GM12878 (cell line): ENCODE data around the gene COL18A1. TPM values are rescaled to one million over a fixed set of nuclear protein-coding genes. Genes with fewer than 3 reads are reported as not detected.

ENCODE experiments used
- ATAC-seq: fragments of 200-7000 bp; cut with Tn5 transposase; 3 replicates; pipeline ENCODE4 v1.9.1; 2020; ENCODE audit warnings: mild to moderate bottlenecking, moderate library complexity
- BruUV-seq: library from RNA; stranded (reverse); fragments of 400-500 nt; replicated peaks from 2 replicates; lab custom pipeline; 2021; lab: Mats Ljungman, UMichigan
- CTCF ChIA-PET: fragments of 300-600 bp; sonication (Branson Sonifier 250); formaldehyde crosslinking; extraction: SDS; loops from one replicate; lab custom pipeline; 2021; ENCODE audit warnings: inconsistent platforms; lab: Yijun Ruan, JAX
- POLR2A ChIA-PET: fragments of 350-600 bp; formaldehyde crosslinking; extraction: SDS; loops from one replicate; lab custom pipeline; 2021; ENCODE audit warnings: inconsistent platforms; lab: Charles Lee
- RAD21 ChIA-PET: fragments of 300-600 bp; sonication (Branson Sonifier 250); formaldehyde crosslinking; loops from one replicate; lab custom pipeline; 2023; ENCODE audit warnings: antibody characterized with exemption; ENCODE audit not compliant: unreplicated experiment; lab: Charles Lee
- SMC1A ChIA-PET: fragments of 300-600 bp; sonication (Branson Sonifier 250); formaldehyde crosslinking; loops from one replicate; lab custom pipeline; 2023; ENCODE audit not compliant: unreplicated experiment, uncharacterized antibody; lab: Charles Lee
- DNase-seq: peaks from one replicate; pipeline ENCODE4 v3.0.0-alpha.2; 2011; ENCODE audit warnings: low read depth, low spot score
- FAIRE-seq: peaks from 3 replicates; lab custom pipeline; 2011; peaks lifted over from hg19 to GRCh38; lab: Jason Lieb, UNC
- H2AFZ ChIP-seq: 2 replicates; pipeline ENCODE4 v1.6.0; 2011; ENCODE audit warnings: low read depth, low read length, control low read depth; ENCODE audit not compliant: control insufficient read depth
- H3K27ac ChIP-seq: 2 replicates; pipeline ENCODE4 v1.5.1; 2011; ENCODE audit warnings: control low read depth; ENCODE audit not compliant: control insufficient read depth, insufficient read depth
- H3K27me3 ChIP-seq, 2 experiments: replicated peaks in 1 of 2; 2 replicates each; pipeline versions ENCODE4 v1.6.0 to v1.6.1; 2011; ENCODE audit warnings: low read length in 1 of 2; ENCODE audit not compliant: control insufficient read depth in 2 of 2, insufficient read depth in 2 of 2
- H3K36me3 ChIP-seq, 2 experiments: 2 replicates each; pipeline ENCODE4 v1.5.1; 2011; ENCODE audit warnings: low read length in 1 of 2; ENCODE audit not compliant: control insufficient read depth in 2 of 2, insufficient read depth in 2 of 2
- H3K4me1 ChIP-seq: 2 replicates; pipeline ENCODE4 v1.6.1; 2011; ENCODE audit warnings: mild to moderate bottlenecking, low read length, moderate library complexity, mixed read lengths; ENCODE audit not compliant: control insufficient read depth, insufficient read depth
- H3K4me2 ChIP-seq: 2 replicates; pipeline ENCODE4 v1.6.0; 2011; ENCODE audit warnings: control low read depth; ENCODE audit not compliant: control insufficient read depth, insufficient read depth
- H3K4me3 ChIP-seq: fragments of 200-600 bp; sonication (generic); 2 replicates; pipeline ENCODE4 v1.5.1; 2016
- H3K79me2 ChIP-seq: 2 replicates; pipeline ENCODE4 v1.6.0; 2011; ENCODE audit warnings: low read length; ENCODE audit not compliant: control insufficient read depth, insufficient read depth
- H3K9ac ChIP-seq: 2 replicates; pipeline ENCODE4 v1.8.0; 2011; ENCODE audit warnings: low read length, control low read depth, mixed read lengths; ENCODE audit not compliant: control insufficient read depth, insufficient read depth
- H3K9me3 ChIP-seq: replicated peaks from 3 replicates; pipeline ENCODE4 v1.5.1; 2011; ENCODE audit warnings: mild to moderate bottlenecking, low read length; ENCODE audit not compliant: control insufficient read depth, insufficient read depth
- H4K20me1 ChIP-seq: 2 replicates; pipeline ENCODE4 v1.6.0; 2011; ENCODE audit not compliant: control insufficient read depth, insufficient read depth
- BCL3 ChIP-seq: IDR thresholded peaks from 2 replicates; pipeline ENCODE4 v1.6.1; 2011; ENCODE audit warnings: borderline replicate concordance, low read depth, mild to moderate bottlenecking, moderate library complexity, low read length; ENCODE audit not compliant: insufficient read depth, poor library complexity, severe bottlenecking
- CBFB ChIP-seq: IDR thresholded peaks from 2 replicates; pipeline ENCODE4 v1.6.1; 2016; ENCODE audit warnings: antibody characterized with exemption, low read depth
- WGBS: methylation state at CpG from one replicate; pipeline ENCODE4 v1.1.6; 2016; ENCODE audit warnings: low lambda C conversion rate; ENCODE audit not compliant: insufficient replicate concordance, insufficient coverage; ENCODE audit errors: missing lambda C conversion rate; 5-methylcytosine and 5-hydroxymethylcytosine counted together
- in situ Hi-C: fragments of 300-500 bp; cut with MboI; formaldehyde crosslinking; loops from 9 replicates; pipeline ENCODE4 v1.14.3; 2018; ENCODE audit warnings: mixed read lengths
- intact Hi-C: fragments of 100-400 bp; cut with micrococcal nuclease; formaldehyde crosslinking; loops from one replicate; pipeline ENCODE4 v1.14.2; 2022; ENCODE audit not compliant: unreplicated experiment
- polyA plus RNA-seq, 11 experiments: library from polyadenylated mRNA; depleted of rRNA in 4 of 11; unstranded in 6 of 11; stranded (reverse) in 5 of 11; fragments of >200 nt; fragmentation: Nextera tagmentation in 4 of 11; fragmentation: Illumina TruSeq in 1 of 11; extraction: Ambion mirVana in 4 of 11; extraction: Trizol in 1 of 11; gene quantifications; 1 replicate in 1 of 11; 2 replicates in 10 of 11; pipeline versions ENCODE4 v1.2.1 to v1.2.3, GENCODE V29; 2011 to 2016; ENCODE audit warnings: inconsistent platforms in 2 of 11, missing spikeins in 2 of 11, low read depth in 1 of 11
- total RNA-seq, 4 experiments: library from RNA; depleted of rRNA in 3 of 4; stranded (reverse); fragments of >200 nt in 3 of 4; fragmentation: Illumina TruSeq in 1 of 4; extraction: Trizol in 1 of 4; gene quantifications; 2 replicates each; pipeline versions ENCODE4 v1.2.1 to v1.2.3, GENCODE V29; 2013 to 2021

COL18A1 gene
- total and polyA plus RNA-seq, 10 of the 15 experiments (the other 5 are each of a cell fraction or from before 2014, with no cell fraction given), result under 0.01 to 0.49 (median 0.09) TPM; not detected in 3

DNA sequence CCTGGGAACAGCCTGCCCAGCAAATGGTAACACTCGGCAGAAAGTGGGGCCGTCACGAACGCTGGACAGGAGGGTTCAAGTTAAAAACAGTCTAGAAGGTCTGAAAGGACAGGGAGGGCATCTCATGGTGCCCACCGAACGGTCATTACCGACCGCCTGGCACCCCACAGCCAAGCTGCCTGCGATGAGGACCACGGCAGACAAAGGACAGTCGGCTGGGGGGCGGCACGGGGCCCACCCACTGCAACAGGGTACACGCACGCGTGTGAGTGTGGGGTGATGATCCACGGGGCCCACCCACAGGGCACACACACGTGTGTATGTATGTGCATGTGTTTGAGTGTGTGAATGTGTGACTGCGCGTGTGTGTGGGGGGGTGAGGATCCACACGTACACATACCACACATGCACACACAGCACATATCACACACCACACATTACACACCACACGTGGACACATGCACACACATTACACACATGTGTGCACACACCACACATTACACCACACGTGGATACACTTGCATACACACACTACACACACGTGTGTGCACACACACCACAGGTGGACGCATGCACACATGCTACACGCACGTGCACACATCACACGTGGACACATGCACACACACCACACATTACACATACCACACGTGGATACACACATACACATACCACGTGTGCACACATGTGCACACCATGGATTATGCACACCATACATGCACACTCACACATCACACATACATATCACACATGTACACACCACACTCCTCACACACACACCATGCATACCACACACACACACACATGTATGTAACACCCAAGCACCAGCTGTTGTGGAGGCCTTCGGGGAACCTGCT, 74.1 kb downstream of the COL18A1 start:
- FAIRE-seq, result no peak
- SMC1A ChIA-PET, result no interaction called here
- peak overlapping the region; percentile 41; the same call in 1 of the 2 replicates for H2AFZ ChIP-seq
- no TSS peak for BruUV-seq
- H3K9me3 ChIP-seq, result no peaks in the 10 kb centered on the region; the same call in 2 of the 3 replicates
- no peaks in the 10 kb centered on the region for H3K36me3 ChIP-seq
- no peaks in the 10 kb centered on the region for H3K79me2 ChIP-seq
- H3K27me3 ChIP-seq, result no peaks in the 10 kb centered on the region
- H3K4me1 ChIP-seq, result peaks cover 6% of the 10 kb centered on the region; the same call in 1 of the 2 replicates
- no peak for ATAC-seq
- RAD21 ChIA-PET, result no interaction called here
- H4K20me1 ChIP-seq, result no peaks in the 10 kb centered on the region
- H3K4me3 ChIP-seq, result no peak overlapping the region; the same call in 1 of the 2 replicates
- in situ Hi-C loops (no loop called here), intact Hi-C loops (loop anchor here (10.0 kb wide), 2 partner anchors 66 to 346 kb away; partner anchors contain the start of gene SLC19A1)
- POLR2A ChIA-PET, result no interaction called here
- peak; percentile 46 for TF ChIP-seq BCL3
- TF ChIP-seq CBFB, result no peak
- no peak for DNase-seq
- H3K9ac ChIP-seq, result no peak overlapping the region
- peak overlapping the region; percentile 79 for H3K4me2 ChIP-seq
- CTCF ChIA-PET, result interaction anchor here (0.9 kb wide), 1 partner anchor 17 kb away, joined by 4 read pairs; no protein-coding TSS in a partner anchor
- no peak overlapping the region for H3K27ac ChIP-seq
- WGBS, result 83% methylated on average over 26 of the region's 31 CpGs
